ENCODE data around the gene LCN10. TPM values are rescaled to one million over a fixed set of nuclear protein-coding genes. Genes with fewer than 3 reads are reported as not detected.
A peak's percentile ranks its signal among the peaks of the same experiment; 100 is the strongest.

The LCN10 gene
- total and polyA plus RNA-seq, 2 experiments from 2014 or later, result not detected

- Histone ChIP-seq H3K27ac (no peak overlapping the region), H3K79me2 (ENCODE audit: insufficient read depth) (no peaks in the 10 kb centered on the region), H3K9me2 (ENCODE audit: insufficient read depth) (no peaks in the 10 kb centered on the region), H3K27me3 (replicated peaks; ENCODE audit: insufficient read depth) (no peaks in the 10 kb centered on the region), H3K4me2 (ENCODE audit: unreplicated experiment) (no peak overlapping the region), H3K9ac (no peak overlapping the region), H3K36me3 (ENCODE audit: low read depth) (no peaks in the 10 kb centered on the region), H3K4me1 (ENCODE audit: insufficient read depth) (no peaks in the 10 kb centered on the region), H3K4me3 (no peak overlapping the region), H3F3A (ENCODE audit: insufficient read depth) (no peaks in the 10 kb centered on the region), H2AFZ (no peak overlapping the region), H3K9me3 (ENCODE audit: low read depth) (no peaks in the 10 kb centered on the region), H4K20me1 (ENCODE audit: insufficient read depth) (no peaks in the 10 kb centered on the region)
- WGBS, 2 experiments (ENCODE audit: low coverage in 1 of 2, low lambda C conversion rate in 2 of 2, missing lambda C conversion rate in 2 of 2), result 51 to 57% methylated on average over 15 of the region's 15 CpGs
- peak; percentile 71 for DNase-seq
- in situ Hi-C loops (cut with MboI), result no loop called here
- TF ChIP-seq EZH2phosphoT487 (IDR thresholded peaks at IDR 0.05; ENCODE audit: insufficient read depth, low read depth) (no peak), EZH2 (IDR thresholded peaks at IDR 0.05; ENCODE audit: insufficient read depth, poor library complexity, severe bottlenecking) (no peak)
Observed at GRCh38 chr9:136693490-136694162, 49.1 kb downstream of the LCN10 start.

GRCh38 chr9:136693135-136693489, 49.6 kb downstream of the LCN10 start:
- TF ChIP-seq EZH2phosphoT487 (IDR thresholded peaks at IDR 0.05; ENCODE audit: insufficient read depth, low read depth) (no peak), EZH2 (IDR thresholded peaks at IDR 0.05; ENCODE audit: insufficient read depth, poor library complexity, severe bottlenecking) (no peak)
- in situ Hi-C loops (cut with MboI), result no loop called here
- Histone ChIP-seq H3F3A (ENCODE audit: insufficient read depth) (0 out of 2 replicates have a peak, but pooled peaks cover 3% of the 10 kb centered on the region), H3K9me2 (ENCODE audit: insufficient read depth) (no peaks in the 10 kb centered on the region), H3K4me3 (no peak overlapping the region), H3K9me3 (ENCODE audit: low read depth) (no peaks in the 10 kb centered on the region), H3K9ac (no peak overlapping the region), H3K4me1 (ENCODE audit: insufficient read depth) (no peaks in the 10 kb centered on the region), H2AFZ (no peak overlapping the region), H3K36me3 (ENCODE audit: low read depth) (no peaks in the 10 kb centered on the region), H3K27ac (no peak overlapping the region), H3K4me2 (ENCODE audit: unreplicated experiment) (no peak overlapping the region), H3K27me3 (replicated peaks; ENCODE audit: insufficient read depth) (no peaks in the 10 kb centered on the region), H4K20me1 (ENCODE audit: insufficient read depth) (no peaks in the 10 kb centered on the region), H3K79me2 (ENCODE audit: insufficient read depth) (no peaks in the 10 kb centered on the region)
- DNase-seq, result no peak
- 77% methylated on average over 14 of the region's 14 CpGs for WGBS, 2 experiments (ENCODE audit: low coverage in 1 of 2, low lambda C conversion rate in 2 of 2, missing lambda C conversion rate in 2 of 2)

GRCh38 chr9:136692185-136693134, 50.3 kb downstream of the LCN10 start:
- Histone ChIP-seq H3K4me3 (no peak overlapping the region), H4K20me1 (ENCODE audit: insufficient read depth) (no peaks in the 10 kb centered on the region), H3K9me2 (ENCODE audit: insufficient read depth) (no peaks in the 10 kb centered on the region), H3F3A (ENCODE audit: insufficient read depth) (0 out of 2 replicates have a peak, but pooled peaks cover 6% of the 10 kb centered on the region), H3K27ac (no peak overlapping the region), H3K27me3 (replicated peaks; ENCODE audit: insufficient read depth) (no peaks in the 10 kb centered on the region), H3K36me3 (ENCODE audit: low read depth) (no peaks in the 10 kb centered on the region), H2AFZ (no peak overlapping the region), H3K4me1 (ENCODE audit: insufficient read depth) (no peaks in the 10 kb centered on the region), H3K9me3 (ENCODE audit: low read depth) (no peaks in the 10 kb centered on the region), H3K79me2 (ENCODE audit: insufficient read depth) (no peaks in the 10 kb centered on the region), H3K4me2 (ENCODE audit: unreplicated experiment) (no peak overlapping the region), H3K9ac (no peak overlapping the region)
- no peak for DNase-seq
- WGBS, 2 experiments (ENCODE audit: low coverage in 1 of 2, low lambda C conversion rate in 2 of 2, missing lambda C conversion rate in 2 of 2), result 83 to 86% methylated on average over 38 to 43 of the region's 46 CpGs
- TF ChIP-seq EZH2 (IDR thresholded peaks at IDR 0.05; ENCODE audit: insufficient read depth, poor library complexity, severe bottlenecking) (no peak), EZH2phosphoT487 (IDR thresholded peaks at IDR 0.05; ENCODE audit: insufficient read depth, low read depth) (no peak)
- in situ Hi-C loops (cut with MboI), result no loop called here

- WGBS, 2 experiments (ENCODE audit: low coverage in 1 of 2, low lambda C conversion rate in 2 of 2, missing lambda C conversion rate in 2 of 2), result 78 to 84% methylated on average over 21 to 25 of the region's 29 CpGs
- in situ Hi-C loops (cut with MboI), result no loop called here
- Histone ChIP-seq H3F3A (ENCODE audit: insufficient read depth) (0 out of 2 replicates have a peak, but pooled peaks cover 6% of the 10 kb centered on the region), H3K27me3 (replicated peaks; ENCODE audit: insufficient read depth) (no peaks in the 10 kb centered on the region), H2AFZ (no peak overlapping the region), H3K9ac (no peak overlapping the region), H3K9me3 (ENCODE audit: low read depth) (no peaks in the 10 kb centered on the region), H3K79me2 (ENCODE audit: insufficient read depth) (no peaks in the 10 kb centered on the region), H3K36me3 (ENCODE audit: low read depth) (no peaks in the 10 kb centered on the region), H3K4me2 (ENCODE audit: unreplicated experiment) (no peak overlapping the region), H4K20me1 (ENCODE audit: insufficient read depth) (no peaks in the 10 kb centered on the region), H3K4me3 (no peak overlapping the region), H3K9me2 (ENCODE audit: insufficient read depth) (no peaks in the 10 kb centered on the region), H3K4me1 (ENCODE audit: insufficient read depth) (no peaks in the 10 kb centered on the region), H3K27ac (no peak overlapping the region)
- no peak for TF ChIP-seq EZH2phosphoT487 (IDR thresholded peaks at IDR 0.05; ENCODE audit: insufficient read depth, low read depth)
- no peak for TF ChIP-seq EZH2 (IDR thresholded peaks at IDR 0.05; ENCODE audit: insufficient read depth, poor library complexity, severe bottlenecking)
- no peak for DNase-seq
Observed at GRCh38 chr9:136691316-136692184, 51.2 kb downstream of the LCN10 start.
